ENCODE measurements around the gene GPX8. TPM values are rescaled to one million over a fixed set of nuclear protein-coding genes. Genes with fewer than 3 reads are reported as not detected.

The GPX8 gene
- total and polyA plus RNA-seq, 2 of the 13 experiments (the other 11 are each of a cell fraction or from before 2014, with no cell fraction given) = 0.33 to 0.94 TPM

GRCh38 chr5:55160493-55161209 is 680 bp downstream of the GPX8 start (continued):
- TF ChIP-seq KDM5A (IDR thresholded peaks at IDR 0.05; ENCODE audit: borderline replicate concordance, low read length) (no peak), KLF16 (CRISPR knock-in tag; IDR thresholded peaks at IDR 0.05) (no peak), SNAI1 (CRISPR knock-in tag; IDR thresholded peaks at IDR 0.05; ENCODE audit: borderline replicate concordance) (no peak), ZNF747 (CRISPR knock-in tag; IDR thresholded peaks at IDR 0.05; ENCODE audit: borderline replicate concordance) (no peak), ZSCAN22 (CRISPR knock-in tag; IDR thresholded peaks at IDR 0.05) (no peak), ZNF768 (CRISPR knock-in tag; IDR thresholded peaks at IDR 0.05) (no peak)

- ChIA-PET CTCF (ENCODE audit: low intra/inter-chr PET ratio, low total read pairs) (no interaction called here), POLR2A (no interaction called here)
- H3K4me3 ChIP-seq (replicated peaks in 1 of 3; ENCODE audit: insufficient read depth in 1 of 3, low read depth in 2 of 3, low read length in 3 of 3) = no peak overlapping the region
- FAIRE-seq (no peak), ATAC-seq (no peak), DNase-seq (ENCODE audit: low spot score) (no peak)
- no TSS peak for BruUV-seq (replicated peaks)
- in situ Hi-C loops (cut with HindIII; ENCODE audit: extremely low pct_ligation_motif_present, low pct_unique_long_range_greater_than_20kb) = loop anchor here (25.0 kb wide), 1 partner anchor 650 kb away; the partner anchor contains the start of gene SNX18
- WGBS (ENCODE audit: low lambda C conversion rate) = 17% methylated on average over 4 of the region's 4 CpGs
- H3K4me2 ChIP-seq (ENCODE audit: low read depth, low read length) = no peak overlapping the region
- peaks cover 0 to 6% of the 10 kb centered on the region in 2 experiments; a peak in 1 of 5 replicates for H3K27me3 ChIP-seq (ENCODE audit: control insufficient read depth in 1 of 2, insufficient read depth in 2 of 2, low read length in 2 of 2)
- intact Hi-C loops (cut with micrococcal nuclease; ENCODE audit: unreplicated experiment) = no loop called here
- no peaks in the 10 kb centered on the region for H4K20me1 ChIP-seq (ENCODE audit: insufficient read depth, low read length)
- H3K79me2 ChIP-seq (ENCODE audit: insufficient read depth, low read length) = no peaks in the 10 kb centered on the region
- no peaks in the 10 kb centered on the region for H3K36me3 ChIP-seq (replicated peaks in 1 of 2; ENCODE audit: control insufficient read depth in 1 of 2, insufficient read depth in 2 of 2, low read length in 2 of 2)
- no peak overlapping the region for H2AFZ ChIP-seq (ENCODE audit: low read length)
- H3K4me1 ChIP-seq (ENCODE audit: insufficient read depth, low read length) = no peaks in the 10 kb centered on the region
- no peak overlapping the region for H3K27ac ChIP-seq (ENCODE audit: extremely low read length, insufficient read depth, low read length)
- H3K9ac ChIP-seq (ENCODE audit: insufficient read depth, low read depth, low read length) = no peak overlapping the region
- no peaks in the 10 kb centered on the region for H3K9me3 ChIP-seq (ENCODE audit: low read length)
- TF ChIP-seq TERF1 (CRISPR knock-in tag; IDR thresholded peaks at IDR 0.05) (no peak), TBX2 (CRISPR knock-in tag; IDR thresholded peaks at IDR 0.05; ENCODE audit: borderline replicate concordance) (no peak), ZNF383 (CRISPR knock-in tag; IDR thresholded peaks at IDR 0.05; ENCODE audit: borderline replicate concordance) (no peak), REL (CRISPR knock-in tag; conservative IDR thresholded peaks at IDR 0.05) (no peak), SRY (CRISPR knock-in tag; IDR thresholded peaks at IDR 0.05) (no peak), ZNF503 (CRISPR knock-in tag; IDR thresholded peaks at IDR 0.05) (no peak), DPF2 (CRISPR knock-in tag; IDR thresholded peaks at IDR 0.05; ENCODE audit: borderline replicate concordance, low read depth) (no peak), YY1 (IDR thresholded peaks at IDR 0.05; ENCODE audit: insufficient read depth, insufficient replicate concordance, low read depth, low read length) (no peak), AKNA (CRISPR knock-in tag; IDR thresholded peaks at IDR 0.05; ENCODE audit: borderline replicate concordance) (no peak)
These were observed 2.7 kb downstream of the GPX8 start for GRCh38 chr5:55162666-55163065.

Data from HepG2 (cell line).